PC-9 (cell line): ENCODE results near the gene ATP8B2.

Source experiments
- EZH2 ChIP-seq: fragments of 200-600 bp; sonication (generic); IDR thresholded peaks from 2 replicates; pipeline ENCODE4 v1.8.0; 2017; ENCODE audit warnings: antibody characterized with exemption, low read depth
- TF ChIP-seq, protein P1 (sequence below): fragments of 200-600 bp; sonication (generic); conservative IDR thresholded peaks from 2 replicates; pipeline ENCODE4 v1.6.1; 2017; ENCODE audit warnings: mixed run types, antibody characterized with exemption, mild to moderate bottlenecking, moderate library complexity

DNA sequence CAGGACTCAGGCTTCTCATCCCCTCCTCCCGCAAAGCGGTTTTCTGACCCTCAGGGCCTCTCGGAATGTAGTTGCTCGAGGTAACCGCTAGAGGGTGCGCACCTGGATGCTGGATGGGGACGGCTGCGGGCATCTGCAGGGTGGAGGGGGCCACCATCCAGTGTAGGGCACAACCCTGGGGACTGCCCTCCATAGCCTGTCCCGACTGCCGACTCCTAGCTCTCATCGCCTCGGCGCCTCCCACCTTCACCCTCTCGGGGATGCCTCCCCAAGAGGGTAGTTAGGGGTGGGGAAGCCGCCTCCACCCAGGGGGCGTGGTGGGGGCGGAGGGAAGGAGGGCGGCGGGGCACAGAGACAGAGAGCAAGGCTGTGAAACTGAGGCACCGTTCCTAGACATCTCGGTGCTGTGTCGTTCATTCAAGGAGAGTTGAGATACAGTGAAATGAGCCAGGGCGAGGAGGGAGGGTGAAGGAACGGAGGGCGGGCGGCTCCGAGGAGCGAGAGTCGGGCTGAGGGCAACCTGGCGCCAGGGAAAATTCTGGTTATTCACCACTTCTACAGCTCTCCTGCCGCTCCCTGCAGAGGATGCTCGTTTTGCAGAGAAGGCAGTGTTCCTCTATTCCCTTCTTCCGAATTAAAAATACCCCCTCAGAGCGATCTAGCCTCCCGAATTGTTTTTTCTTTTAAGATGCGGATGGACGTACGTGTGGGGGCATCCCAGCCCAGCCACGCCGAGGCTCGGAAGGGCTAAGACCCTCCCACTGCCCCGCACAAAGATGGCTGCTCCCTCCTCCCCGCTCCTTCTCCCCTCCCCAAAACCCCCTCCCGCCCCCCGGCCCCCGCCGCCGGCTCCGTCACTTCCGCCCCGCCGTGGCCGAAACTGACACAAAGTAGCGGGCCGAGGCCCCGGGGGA is at the start of gene ATP8B2:
- TF ChIP-seq, protein P1, sequence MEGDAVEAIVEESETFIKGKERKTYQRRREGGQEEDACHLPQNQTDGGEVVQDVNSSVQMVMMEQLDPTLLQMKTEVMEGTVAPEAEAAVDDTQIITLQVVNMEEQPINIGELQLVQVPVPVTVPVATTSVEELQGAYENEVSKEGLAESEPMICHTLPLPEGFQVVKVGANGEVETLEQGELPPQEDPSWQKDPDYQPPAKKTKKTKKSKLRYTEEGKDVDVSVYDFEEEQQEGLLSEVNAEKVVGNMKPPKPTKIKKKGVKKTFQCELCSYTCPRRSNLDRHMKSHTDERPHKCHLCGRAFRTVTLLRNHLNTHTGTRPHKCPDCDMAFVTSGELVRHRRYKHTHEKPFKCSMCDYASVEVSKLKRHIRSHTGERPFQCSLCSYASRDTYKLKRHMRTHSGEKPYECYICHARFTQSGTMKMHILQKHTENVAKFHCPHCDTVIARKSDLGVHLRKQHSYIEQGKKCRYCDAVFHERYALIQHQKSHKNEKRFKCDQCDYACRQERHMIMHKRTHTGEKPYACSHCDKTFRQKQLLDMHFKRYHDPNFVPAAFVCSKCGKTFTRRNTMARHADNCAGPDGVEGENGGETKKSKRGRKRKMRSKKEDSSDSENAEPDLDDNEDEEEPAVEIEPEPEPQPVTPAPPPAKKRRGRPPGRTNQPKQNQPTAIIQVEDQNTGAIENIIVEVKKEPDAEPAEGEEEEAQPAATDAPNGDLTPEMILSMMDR: peak; percentile 80
- no peak for TF ChIP-seq EZH2
